KMS-11 (cell line): Measurements from ENCODE around the gene IL19.
A peak's percentile ranks its signal among the peaks of the same experiment; 100 is the strongest.
"Not testable (repeated sequence)": the region's sequence is repeated elsewhere in the genome, so short reads cannot be mapped to it uniquely, and the experiment has no call there.

Source experiments
- H2AFZ ChIP-seq: fragments of 200-600 bp; sonication (generic); 2 replicates; pipeline ENCODE4 v1.6.1; 2016; ENCODE audit warnings: antibody characterized with exemption, mixed run types, low read depth
- H3K27ac ChIP-seq: fragments of 200-600 bp; sonication (generic); 2 replicates; pipeline ENCODE4 v1.6.1; 2016; ENCODE audit warnings: mild to moderate bottlenecking, mixed run types
- H3K27me3 ChIP-seq: fragments of 200-600 bp; sonication (generic); 2 replicates; pipeline ENCODE4 v1.6.1; 2017; ENCODE audit warnings: mild to moderate bottlenecking, low read depth, mixed run types, moderate library complexity; ENCODE audit not compliant: insufficient read depth
- H3K36me3 ChIP-seq: fragments of 200-600 bp; sonication (generic); 2 replicates; pipeline ENCODE4 v1.6.1; 2017; ENCODE audit warnings: mild to moderate bottlenecking, mixed run types; ENCODE audit not compliant: insufficient read depth
- H3K4me1 ChIP-seq: fragments of 200-600 bp; sonication (generic); 2 replicates; pipeline ENCODE4 v1.6.1; 2016; ENCODE audit warnings: mild to moderate bottlenecking, low read depth, mixed run types; ENCODE audit not compliant: poor library complexity, severe bottlenecking
- H3K4me2 ChIP-seq: fragments of 200-600 bp; sonication (generic); 2 replicates; pipeline ENCODE4 v1.7.0; 2016; ENCODE audit warnings: mild to moderate bottlenecking, mixed run types
- H3K4me3 ChIP-seq: fragments of 200-600 bp; sonication (generic); IDR thresholded peaks from 2 replicates; pipeline ENCODE4 v1.6.1; 2017; ENCODE audit warnings: low read depth, low read length, mixed read lengths; ENCODE audit not compliant: insufficient read depth
- H3K79me2 ChIP-seq: fragments of 200-600 bp; sonication (generic); 2 replicates; pipeline ENCODE4 v1.6.1; 2016; ENCODE audit warnings: low read depth, mixed run types; ENCODE audit not compliant: insufficient read depth
- H3K9ac ChIP-seq: fragments of 200-600 bp; sonication (generic); 2 replicates; pipeline ENCODE4 v1.6.1; 2016; ENCODE audit warnings: mild to moderate bottlenecking, mixed run types
- H4K20me1 ChIP-seq: fragments of 200-600 bp; sonication (generic); 2 replicates; pipeline ENCODE4 v1.6.1; 2016; ENCODE audit warnings: mild to moderate bottlenecking, mixed run types; ENCODE audit not compliant: insufficient read depth
- CTCF ChIP-seq: fragments of 200-600 bp; sonication (generic); conservative IDR thresholded peaks from 2 replicates; pipeline ENCODE4 v1.6.1; 2017; ENCODE audit warnings: low read depth, mild to moderate bottlenecking, antibody characterized with exemption, low read length, moderate library complexity, mixed read lengths

The IL19 gene

GRCh38 chr1:206774093-206774492 is 3.5 kb downstream of the IL19 start:
- no peaks in the 10 kb centered on the region for H3K27me3 ChIP-seq
- H3K4me1 ChIP-seq = peaks cover 75% of the 10 kb centered on the region
- no peaks in the 10 kb centered on the region for H3K36me3 ChIP-seq
- H3K4me3 ChIP-seq = no peak overlapping the region
- no peak overlapping the region; the same call in 1 of the 2 replicates for H3K9ac ChIP-seq
- H3K79me2 ChIP-seq = no peaks in the 10 kb centered on the region
- peak overlapping the region; percentile 72 for H3K4me2 ChIP-seq
- TF ChIP-seq CTCF = no peak
- H4K20me1 ChIP-seq = no peaks in the 10 kb centered on the region
- H3K27ac ChIP-seq = no peak overlapping the region
- peak overlapping the region; percentile 18 for H2AFZ ChIP-seq

GRCh38 chr1:206776229-206776628 is 5.7 kb downstream of the IL19 start:
- Histone ChIP-seq H3K36me3 (no peaks in the 10 kb centered on the region), H3K4me3 (no peak overlapping the region), H3K4me1 (peaks cover 74% of the 10 kb centered on the region), H3K4me2 (no peak overlapping the region), H3K79me2 (no peaks in the 10 kb centered on the region), H3K27ac (no peak overlapping the region), H3K9ac (no peak overlapping the region), H4K20me1 (no peaks in the 10 kb centered on the region), H3K27me3 (no peaks in the 10 kb centered on the region), H2AFZ (no peak overlapping the region)
- TF ChIP-seq CTCF = no peak

GRCh38 chr1:206778031-206778430 is 7.5 kb downstream of the IL19 start:
- Histone ChIP-seq H2AFZ (no peak overlapping the region), H3K27ac (no peak overlapping the region), H3K4me3 (no peak overlapping the region), H3K4me1 (peaks cover 72% of the 10 kb centered on the region), H3K36me3 (no peaks in the 10 kb centered on the region), H3K4me2 (no peak overlapping the region), H3K79me2 (no peaks in the 10 kb centered on the region), H4K20me1 (no peaks in the 10 kb centered on the region), H3K27me3 (no peaks in the 10 kb centered on the region), H3K9ac (no peak overlapping the region)
- TF ChIP-seq CTCF = no peak

- not testable (repeated sequence) for H3K27me3 ChIP-seq
These were observed 8.3 kb downstream of the IL19 start for GRCh38 chr1:206778911-206779310.

GRCh38 chr1:206779638-206780037 is 9.1 kb downstream of the IL19 start:
- Histone ChIP-seq H3K27ac (no peak overlapping the region), H3K4me3 (no peak overlapping the region), H3K79me2 (no peaks in the 10 kb centered on the region), H3K36me3 (no peaks in the 10 kb centered on the region), H3K9ac (no peak overlapping the region), H3K4me2 (no peak overlapping the region), H3K27me3 (no peaks in the 10 kb centered on the region), H4K20me1 (no peaks in the 10 kb centered on the region), H3K4me1 (peaks cover 72% of the 10 kb centered on the region), H2AFZ (no peak overlapping the region)
- no peak for TF ChIP-seq CTCF

More at GRCh38 chr1:206778911-206779310, 8.3 kb downstream of the IL19 start:
- H3K79me2 ChIP-seq, H2AFZ ChIP-seq, H3K4me2 ChIP-seq, H4K20me1 ChIP-seq, H3K27ac ChIP-seq, H3K4me3 ChIP-seq, H3K9ac ChIP-seq, H3K36me3 ChIP-seq: not testable (repeated sequence)
- H3K4me1 ChIP-seq = peaks cover 72% of the 10 kb centered on the region
